Loucy (cell line): Measurements from ENCODE around the gene HERC5.

ENCODE experiments used
- EZH2phosphoT487 ChIP-seq: fragments of 200-600 bp; IDR thresholded peaks from 2 replicates; pipeline ENCODE4 v1.6.1; 2018; ENCODE audit warnings: antibody characterized with exemption, mild to moderate bottlenecking, moderate library complexity, borderline replicate concordance
- TF ChIP-seq, protein P1 (sequence below): fragments of 200-600 bp; sonication (generic); conservative IDR thresholded peaks from 2 replicates; pipeline ENCODE4 v1.5.1; 2014; ENCODE audit warnings: mild to moderate bottlenecking, antibody characterized with exemption, low read length

DNA sequence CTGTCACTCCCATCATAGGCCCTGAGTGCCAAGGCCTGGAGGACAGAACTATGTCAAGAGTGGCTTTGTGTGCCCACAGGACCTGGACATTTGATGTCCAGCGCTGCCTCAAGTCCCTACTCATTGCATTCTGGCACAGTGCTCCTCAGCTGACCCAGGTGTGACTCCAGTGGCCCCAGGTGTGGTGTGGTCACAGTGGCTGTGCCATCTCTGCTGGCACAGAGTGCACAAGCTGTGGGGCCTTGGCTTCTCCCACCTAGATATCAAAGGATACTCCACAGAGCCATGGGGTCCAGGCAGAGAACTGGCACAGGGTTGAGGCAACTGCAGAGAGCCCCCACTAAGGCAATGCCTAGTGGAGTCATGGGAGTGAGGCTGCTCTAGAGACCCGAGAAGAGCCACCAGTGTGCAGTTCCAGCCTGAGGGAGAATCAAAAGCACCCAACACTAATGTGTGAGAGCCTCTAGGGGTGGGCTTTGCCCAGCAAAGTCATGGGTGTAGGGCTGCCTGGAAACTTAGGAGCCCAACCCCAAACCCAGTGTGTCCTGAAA is 41.0 kb downstream of the HERC5 start:
- TF ChIP-seq, protein P1, sequence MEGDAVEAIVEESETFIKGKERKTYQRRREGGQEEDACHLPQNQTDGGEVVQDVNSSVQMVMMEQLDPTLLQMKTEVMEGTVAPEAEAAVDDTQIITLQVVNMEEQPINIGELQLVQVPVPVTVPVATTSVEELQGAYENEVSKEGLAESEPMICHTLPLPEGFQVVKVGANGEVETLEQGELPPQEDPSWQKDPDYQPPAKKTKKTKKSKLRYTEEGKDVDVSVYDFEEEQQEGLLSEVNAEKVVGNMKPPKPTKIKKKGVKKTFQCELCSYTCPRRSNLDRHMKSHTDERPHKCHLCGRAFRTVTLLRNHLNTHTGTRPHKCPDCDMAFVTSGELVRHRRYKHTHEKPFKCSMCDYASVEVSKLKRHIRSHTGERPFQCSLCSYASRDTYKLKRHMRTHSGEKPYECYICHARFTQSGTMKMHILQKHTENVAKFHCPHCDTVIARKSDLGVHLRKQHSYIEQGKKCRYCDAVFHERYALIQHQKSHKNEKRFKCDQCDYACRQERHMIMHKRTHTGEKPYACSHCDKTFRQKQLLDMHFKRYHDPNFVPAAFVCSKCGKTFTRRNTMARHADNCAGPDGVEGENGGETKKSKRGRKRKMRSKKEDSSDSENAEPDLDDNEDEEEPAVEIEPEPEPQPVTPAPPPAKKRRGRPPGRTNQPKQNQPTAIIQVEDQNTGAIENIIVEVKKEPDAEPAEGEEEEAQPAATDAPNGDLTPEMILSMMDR: no peak
- TF ChIP-seq EZH2phosphoT487: no peak
